GOT3 (cell line): ENCODE data around the gene KLHL1.

Source experiments
- DNase-seq: peaks from one replicate; lab custom pipeline; 2025; ENCODE audit warnings: mixed read lengths; lab: John Stamatoyannopoulos, UW

The KLHL1 gene

DNA sequence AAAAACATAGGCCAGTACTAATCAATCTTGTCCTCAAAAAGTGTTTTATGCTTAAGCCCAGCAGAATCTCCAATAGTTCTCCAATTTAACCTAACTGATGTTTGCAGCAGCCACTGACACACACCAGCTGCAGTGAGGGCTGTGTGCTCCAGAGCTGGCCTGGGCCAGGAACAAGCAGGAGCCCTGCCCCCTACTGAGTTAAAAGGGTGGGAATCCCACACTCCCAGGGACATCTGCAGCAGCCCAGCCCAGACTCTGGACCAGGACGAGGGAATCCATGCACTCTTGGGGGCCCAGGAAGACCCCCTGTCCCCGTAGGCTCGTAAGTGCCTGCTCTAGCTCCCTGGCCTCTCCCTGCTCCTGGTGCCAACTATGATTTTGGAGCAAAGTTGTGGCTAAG lies 92.1 kb downstream of the KLHL1 start:
- DNase-seq = no peak

DNA sequence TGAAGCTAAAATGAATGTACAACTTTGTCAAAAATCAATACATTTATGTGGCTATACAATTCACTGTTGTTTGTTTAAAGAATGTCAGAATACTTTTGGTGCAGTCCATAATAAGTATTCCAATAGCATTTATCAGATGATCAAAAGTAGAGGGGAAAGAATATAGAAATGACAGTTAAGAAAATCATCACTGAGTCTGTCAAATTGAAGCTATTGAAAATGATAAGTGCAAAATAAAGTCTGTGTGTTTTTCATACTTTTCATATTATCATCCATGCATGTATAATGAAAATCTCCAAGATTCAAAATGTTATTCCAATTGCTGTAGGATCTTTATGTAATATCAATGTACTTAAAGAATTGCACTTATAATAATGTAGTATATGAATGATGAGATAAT lies 93.9 kb downstream of the KLHL1 start:
- DNase-seq = no peak

DNA sequence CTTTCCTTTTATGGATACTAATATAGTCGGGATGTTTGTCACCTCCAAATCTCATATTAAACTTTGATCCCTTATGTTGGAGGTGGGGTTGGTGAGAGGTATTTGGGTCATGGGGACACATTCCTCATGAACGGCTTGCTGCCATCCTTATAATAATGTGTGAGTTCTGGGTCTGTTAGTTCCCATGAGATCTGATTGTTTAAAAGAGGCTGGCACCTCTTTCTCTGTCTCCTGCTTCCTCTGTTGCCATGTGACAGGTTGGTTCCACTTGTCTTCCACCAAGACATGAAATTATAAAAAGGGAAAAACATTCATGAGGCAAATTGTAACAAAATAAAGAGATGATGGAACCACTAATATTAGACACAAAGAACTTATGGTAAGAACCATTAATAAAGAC lies 108.4 kb downstream of the KLHL1 start:
- DNase-seq = no peak

DNA sequence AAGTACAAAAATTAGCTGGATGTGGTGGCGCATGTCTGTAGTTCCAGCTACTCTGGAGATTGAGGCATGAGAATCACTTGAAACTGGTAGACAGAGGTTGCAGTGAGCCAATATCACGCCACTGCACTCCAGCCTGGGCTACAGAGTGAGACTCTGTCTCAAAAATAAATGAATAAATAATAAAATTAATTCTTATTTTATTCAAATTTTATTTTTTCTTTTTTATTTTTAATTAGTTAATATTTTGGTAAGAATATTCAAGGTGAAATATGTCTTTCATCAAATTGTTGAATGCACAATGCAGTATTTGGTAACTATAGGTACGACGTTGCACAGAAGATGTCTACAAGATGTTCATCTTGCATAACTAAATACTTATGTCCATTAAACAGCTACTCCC lies 111.2 kb downstream of the KLHL1 start:
- no peak for DNase-seq

DNA sequence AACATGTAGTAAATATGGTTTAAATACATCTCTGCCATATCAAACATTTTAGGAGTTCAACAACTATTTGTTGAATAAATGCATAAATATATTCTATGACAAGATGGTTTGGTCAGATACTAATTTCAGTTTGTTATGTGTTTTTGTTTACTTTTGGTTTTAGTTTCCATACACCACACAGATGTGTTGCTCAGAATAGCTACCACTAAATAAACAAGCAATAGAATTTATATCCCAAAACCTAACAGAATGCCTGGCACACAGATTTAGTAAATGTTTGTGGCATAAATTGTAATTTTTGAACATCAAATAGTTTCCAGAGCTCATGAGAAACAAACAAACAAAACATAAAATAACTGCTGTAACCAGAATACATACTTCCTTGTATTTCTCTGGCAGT lies 127.5 kb downstream of the KLHL1 start:
- DNase-seq = no peak

DNA sequence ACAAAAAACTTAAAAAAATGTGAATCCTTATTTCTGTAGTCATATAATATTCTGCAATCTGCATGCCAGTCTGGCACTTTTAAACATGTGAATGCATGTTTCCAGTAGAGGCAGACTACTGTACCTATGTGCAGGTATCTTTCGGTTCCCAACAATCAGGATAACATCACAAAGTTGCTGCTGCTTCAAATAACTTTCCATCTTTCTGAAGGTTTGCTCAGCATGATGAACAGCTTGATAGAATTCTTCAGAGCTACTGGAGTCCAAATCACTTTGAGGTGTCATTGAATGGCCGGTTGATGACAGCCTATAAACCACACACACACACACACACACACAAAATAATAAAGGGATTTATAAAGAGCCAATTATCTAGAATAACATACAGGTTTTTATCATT lies 132.8 kb downstream of the KLHL1 start:
- no peak for DNase-seq

- DNase-seq = no peak
These were observed 137.7 kb downstream of the KLHL1 start for GRCh38 chr13:69970520-69970919.

- DNase-seq = no peak
These were observed 149.2 kb downstream of the KLHL1 start for GRCh38 chr13:69959046-69959445.

DNA sequence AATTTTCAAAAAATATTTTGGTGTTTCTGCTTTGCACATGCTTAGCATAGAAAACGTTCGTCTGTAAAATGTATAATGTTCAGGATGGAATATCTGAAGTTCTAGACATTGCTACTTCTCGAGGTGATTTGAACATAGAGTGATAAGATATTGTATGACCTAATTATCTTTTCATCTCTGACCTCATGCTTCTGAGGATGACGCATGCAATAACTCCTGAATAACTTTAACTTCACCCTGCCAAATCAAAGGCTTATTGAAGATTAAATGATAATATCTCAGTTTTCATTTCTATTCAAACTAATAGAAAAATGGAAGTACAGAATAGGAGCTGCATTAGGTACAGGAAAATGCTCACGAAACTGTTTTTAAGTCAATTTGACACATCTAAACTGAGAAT lies 151.4 kb downstream of the KLHL1 start:
- DNase-seq = no peak

DNA sequence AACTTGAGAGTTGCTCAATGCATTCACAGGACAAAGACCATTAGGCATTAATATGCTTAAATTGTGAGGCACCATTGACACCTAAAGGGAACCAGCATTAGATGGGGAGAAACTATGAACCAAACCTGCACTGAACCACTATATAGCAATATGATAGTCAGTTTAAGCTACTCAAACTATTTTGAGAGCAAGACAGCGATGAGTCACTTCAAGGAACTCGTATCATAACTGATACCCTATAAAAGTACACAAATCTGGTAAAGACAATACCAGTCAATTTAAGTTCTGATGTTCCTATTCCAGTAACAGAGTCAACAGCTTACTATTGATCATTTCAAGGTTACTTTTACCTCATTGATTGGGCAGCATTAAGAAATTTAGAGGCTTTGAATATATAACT lies 151.9 kb downstream of the KLHL1 start:
- no peak for DNase-seq

- DNase-seq = no peak
These were observed 153.0 kb downstream of the KLHL1 start for GRCh38 chr13:69955271-69955670.

DNA sequence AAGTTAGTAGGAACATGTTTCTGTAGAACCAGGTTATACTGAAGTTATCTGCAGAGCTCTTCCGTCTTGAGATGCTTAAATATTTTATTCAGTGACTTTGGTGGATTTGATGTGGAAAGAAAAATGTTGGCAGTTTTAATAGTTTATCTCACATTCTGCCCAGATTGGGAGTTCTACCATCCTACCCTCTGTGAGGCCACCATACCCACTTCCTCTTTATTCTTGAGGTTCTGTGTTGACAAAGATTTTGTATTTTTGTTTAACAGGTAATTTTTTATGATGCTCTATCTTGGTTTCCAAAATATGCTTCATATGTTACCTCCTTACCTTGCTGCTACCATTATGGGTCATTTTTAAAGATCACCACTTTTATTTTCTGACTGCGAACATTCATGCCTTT lies 156.8 kb downstream of the KLHL1 start:
- no peak for DNase-seq

- DNase-seq = no peak
These were observed 158.1 kb downstream of the KLHL1 start for GRCh38 chr13:69950160-69950559.

DNA sequence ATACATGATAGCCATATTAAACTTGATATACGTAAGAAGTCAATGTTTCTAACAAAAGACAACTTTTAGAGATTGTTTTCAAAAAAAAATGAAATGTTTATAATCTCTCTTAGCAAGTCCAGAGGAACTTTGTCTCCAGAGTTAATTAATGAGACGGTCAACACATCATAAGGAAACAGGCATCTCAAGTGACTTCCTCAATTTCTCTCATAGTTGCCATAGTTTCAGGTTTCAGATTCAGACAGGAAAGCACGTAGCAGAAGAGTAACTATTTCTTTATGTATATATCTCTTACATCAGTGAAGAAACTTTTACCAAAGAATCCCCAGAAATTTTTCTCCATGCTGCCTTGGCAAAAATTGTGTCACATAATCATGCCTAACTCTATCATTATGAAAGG lies 160.2 kb downstream of the KLHL1 start:
- no peak for DNase-seq

DNA sequence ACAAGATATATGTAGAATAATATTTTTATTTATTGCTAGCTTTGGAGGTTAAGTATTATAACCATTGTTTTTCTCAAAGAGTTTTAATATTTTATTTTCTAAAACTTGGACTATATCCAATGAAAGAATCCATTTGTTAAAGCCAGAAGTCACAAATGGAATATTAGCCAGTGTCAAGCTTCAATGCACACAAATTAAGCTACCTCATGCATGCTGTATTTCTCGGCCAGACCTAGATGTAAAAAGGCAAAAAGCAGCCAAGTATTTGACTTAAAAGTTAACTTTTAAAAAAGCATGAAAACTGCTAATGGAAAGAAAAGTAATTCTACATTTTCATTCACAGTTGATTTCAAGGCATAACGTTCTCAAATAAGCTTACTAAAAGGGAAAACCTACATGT lies 160.7 kb downstream of the KLHL1 start:
- DNase-seq = no peak

DNA sequence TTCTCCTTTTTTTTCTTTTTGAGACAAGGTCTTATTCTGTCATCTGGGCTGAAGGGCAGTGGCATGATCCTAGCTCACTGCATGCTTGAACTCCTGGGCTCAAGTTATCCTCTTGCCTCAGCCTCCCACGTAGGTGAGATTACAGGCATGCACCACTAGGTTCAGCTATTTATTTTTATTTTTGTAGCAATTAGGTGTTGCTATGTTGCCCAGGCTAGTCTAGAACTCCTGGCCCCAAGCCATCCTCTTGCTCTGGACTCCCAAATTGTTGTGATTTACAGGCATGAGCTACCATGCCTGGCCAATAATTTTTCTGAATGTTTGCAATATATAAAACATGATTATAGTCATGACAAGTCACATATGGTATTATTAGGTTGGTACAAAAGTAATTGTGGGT lies 161.7 kb downstream of the KLHL1 start:
- DNase-seq = no peak

DNA sequence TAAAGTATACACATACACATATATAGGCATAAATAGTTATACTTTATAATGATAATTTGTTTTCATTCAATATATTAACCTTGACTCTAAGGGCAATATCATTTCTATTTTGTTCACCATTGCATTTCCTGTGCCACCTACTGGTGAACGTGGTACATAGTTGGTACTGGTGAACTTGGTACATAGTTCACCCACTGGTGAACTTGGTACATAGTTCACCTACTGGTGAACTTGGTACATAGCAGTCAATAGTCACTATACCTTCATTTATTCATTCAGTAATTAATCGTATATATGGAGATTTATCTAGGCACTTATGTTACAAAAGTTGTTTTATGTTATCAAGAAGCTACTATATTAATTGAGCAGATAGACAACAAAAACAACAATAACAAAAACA lies 173.2 kb downstream of the KLHL1 start:
- DNase-seq = no peak

GRCh38 chr13:69928262-69928661 lies 180.0 kb downstream of the KLHL1 start:
- DNase-seq = no peak

DNA sequence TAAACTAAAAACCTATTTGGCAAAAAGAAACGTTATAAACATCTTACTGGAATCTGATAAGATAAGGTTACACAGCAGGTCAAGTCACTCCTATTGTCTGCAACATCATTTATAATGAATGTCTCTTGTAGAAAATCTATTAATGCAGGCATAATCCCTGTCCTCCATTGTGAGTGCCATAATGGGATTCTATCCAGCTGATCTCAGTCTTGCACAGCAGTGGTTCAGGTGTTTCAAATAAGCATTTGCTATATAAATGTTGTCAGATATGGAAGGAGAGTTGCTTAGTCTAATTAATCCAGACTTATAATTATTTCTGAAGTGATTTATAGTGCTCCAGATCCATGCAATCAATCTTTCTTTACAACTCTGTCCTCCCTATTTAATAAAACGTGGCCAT lies 187.1 kb downstream of the KLHL1 start:
- DNase-seq = no peak

DNA sequence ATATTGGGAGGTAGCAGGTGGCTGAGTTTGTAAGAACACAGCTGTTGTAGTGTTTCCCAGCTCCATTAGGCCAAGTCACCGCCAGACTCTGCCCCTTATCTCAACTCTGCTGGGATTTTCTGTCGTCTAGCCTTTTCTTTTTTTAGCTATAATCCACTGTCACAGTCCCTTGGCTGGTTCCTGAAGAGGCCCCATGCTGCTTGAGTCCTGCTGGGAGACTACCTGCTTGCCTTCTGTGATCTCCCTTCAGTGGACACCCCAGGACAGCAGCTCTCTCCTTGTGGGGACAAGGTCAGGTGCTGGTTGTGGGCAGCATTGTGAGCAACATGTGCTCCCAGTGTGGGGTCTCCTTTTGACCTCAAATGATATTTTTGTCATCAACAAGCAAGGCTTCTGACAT lies 195.6 kb downstream of the KLHL1 start:
- DNase-seq = no peak

DNA sequence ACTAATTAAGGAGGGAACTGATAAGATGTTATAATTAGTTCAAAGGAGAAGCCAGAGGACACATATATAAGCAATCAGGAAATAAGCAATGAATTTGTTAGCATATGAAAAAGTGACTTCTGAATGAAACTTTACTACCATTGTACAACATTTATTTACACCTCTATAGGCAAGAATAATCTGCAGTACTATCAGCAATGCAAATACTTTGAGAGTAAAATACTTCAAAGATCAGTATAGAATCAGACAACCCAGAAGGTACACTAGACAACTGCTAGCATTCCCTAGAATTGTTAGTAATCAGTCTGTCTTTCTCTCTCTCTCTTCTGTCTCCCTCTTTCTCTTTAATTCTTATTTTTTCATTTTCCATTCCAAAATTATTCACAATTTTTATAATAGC lies 197.5 kb downstream of the KLHL1 start:
- DNase-seq = no peak

DNA sequence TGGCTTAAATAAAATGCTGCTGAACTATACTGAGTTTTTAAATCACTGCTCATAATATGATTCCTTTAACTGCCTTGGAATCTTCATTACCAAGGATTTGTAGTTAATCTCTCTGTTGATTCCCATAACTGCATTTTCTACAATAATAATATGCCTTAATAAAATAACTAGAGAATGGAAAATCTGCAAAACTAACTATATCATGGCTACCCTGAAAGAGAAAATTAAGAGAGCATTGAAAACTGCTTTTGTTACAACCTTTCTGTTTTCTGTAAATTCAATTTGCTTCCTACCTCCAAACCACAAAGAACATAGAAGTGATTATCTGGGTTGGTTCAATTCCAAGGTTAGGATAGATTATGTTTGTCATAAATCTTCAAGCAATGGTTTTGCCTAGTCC lies 203.5 kb downstream of the KLHL1 start:
- DNase-seq = no peak

DNA sequence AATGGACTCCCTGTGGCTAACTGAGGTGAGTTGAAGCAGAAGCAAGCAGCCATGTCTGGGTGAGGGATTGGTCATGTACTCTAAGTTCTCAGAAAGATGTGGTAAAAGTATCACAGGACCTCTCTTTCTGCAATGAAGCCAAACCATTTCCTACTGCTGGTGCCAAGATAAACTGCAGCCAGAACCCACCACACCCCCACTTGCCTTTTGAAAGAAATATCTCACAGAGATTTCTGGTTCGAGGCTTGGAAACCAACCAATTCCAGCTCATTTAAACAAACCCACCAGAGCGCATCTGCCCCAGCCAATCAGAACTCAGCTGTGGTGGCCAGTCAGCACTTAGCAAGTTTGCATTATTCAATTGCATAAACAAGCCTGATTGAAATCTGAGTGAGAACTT lies 205.2 kb downstream of the KLHL1 start:
- no peak for DNase-seq

DNA sequence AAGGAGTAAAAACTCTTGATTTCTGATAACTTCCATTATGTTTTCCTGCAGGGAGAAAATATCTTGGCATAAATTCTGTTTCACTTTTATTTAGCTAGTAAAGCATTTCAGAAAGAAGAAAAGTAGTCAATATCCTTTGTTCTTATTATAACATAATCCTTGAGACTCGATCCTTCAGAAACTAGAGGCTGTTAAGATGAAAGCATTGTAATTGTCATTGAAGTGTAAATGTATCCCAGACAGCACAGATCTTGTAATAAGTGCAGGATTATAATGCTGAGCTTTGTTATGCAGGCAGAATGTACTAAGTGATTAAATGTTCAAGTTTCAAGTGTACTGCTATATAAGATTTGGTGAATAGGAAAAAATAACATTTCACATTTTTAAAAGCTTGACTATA lies 225.8 kb downstream of the KLHL1 start:
- DNase-seq = no peak

GRCh38 chr13:69879936-69880335 lies 228.3 kb downstream of the KLHL1 start:
- DNase-seq = no peak
